ENCODE measurements around the gene PHKB. TPM values are rescaled to one million over a fixed set of nuclear protein-coding genes. Genes with fewer than 3 reads are reported as not detected.

PHKB gene
- total and polyA plus RNA-seq, 2 experiments from 2014 or later, result 31.3 to 52.0 TPM

- H4K20me1 ChIP-seq (ENCODE audit: insufficient read depth), result no peaks in the 10 kb centered on the region
- H3K4me3 ChIP-seq, result no peak overlapping the region
- H3K27me3 ChIP-seq (replicated peaks; ENCODE audit: insufficient read depth), result no peaks in the 10 kb centered on the region
- H3F3A ChIP-seq (ENCODE audit: insufficient read depth), result peaks cover 8% of the 10 kb centered on the region
- peaks cover 4% of the 10 kb centered on the region; the same call in 1 of the 2 replicates for H3K4me1 ChIP-seq (ENCODE audit: insufficient read depth)
- TF ChIP-seq EZH2 (IDR thresholded peaks at IDR 0.05; ENCODE audit: insufficient read depth, poor library complexity, severe bottlenecking), result no peak
- TF ChIP-seq EZH2phosphoT487 (IDR thresholded peaks at IDR 0.05; ENCODE audit: insufficient read depth, low read depth), result no peak
- H3K9ac ChIP-seq, result no peak overlapping the region
- in situ Hi-C loops (cut with MboI), result no loop called here
- H3K4me2 ChIP-seq (ENCODE audit: unreplicated experiment), result no peak overlapping the region
- WGBS, 2 experiments (ENCODE audit: low coverage in 1 of 2, low lambda C conversion rate in 2 of 2, missing lambda C conversion rate in 2 of 2), result 71 to 81% methylated on average over 8 of the region's 8 CpGs
- H3K27ac ChIP-seq, result no peak overlapping the region
- no peaks in the 10 kb centered on the region for H3K36me3 ChIP-seq (ENCODE audit: low read depth)
- no peak for DNase-seq
- no peaks in the 10 kb centered on the region for H3K9me3 ChIP-seq (ENCODE audit: low read depth)
- H3K79me2 ChIP-seq (ENCODE audit: insufficient read depth), result no peaks in the 10 kb centered on the region
- H2AFZ ChIP-seq, result no peak overlapping the region
- no peaks in the 10 kb centered on the region for H3K9me2 ChIP-seq (ENCODE audit: insufficient read depth)
These were observed 265.0 kb downstream of the PHKB start for GRCh38 chr16:47726031-47726675.

DNA sequence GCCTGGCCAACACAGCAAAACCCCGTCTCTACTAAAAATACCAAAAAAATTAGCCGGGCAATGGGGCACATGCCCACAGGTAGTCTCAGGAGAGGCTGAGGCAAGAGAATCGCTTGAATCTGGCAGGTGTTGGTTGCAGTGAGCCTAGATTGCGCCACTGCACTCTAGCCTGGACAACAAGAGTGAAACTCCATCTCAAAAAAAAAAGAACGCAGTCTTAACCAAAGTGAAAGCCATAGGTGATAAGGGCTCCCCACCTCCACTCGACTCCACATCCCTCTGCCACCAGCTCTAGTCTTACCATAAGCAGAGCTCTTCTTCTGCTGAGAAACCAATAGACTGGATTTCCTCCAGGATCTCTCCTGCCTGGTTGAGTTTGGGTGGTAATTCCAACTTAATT lies 266.0 kb downstream of the PHKB start:
- no peaks in the 10 kb centered on the region for H3K79me2 ChIP-seq (ENCODE audit: insufficient read depth)
- DNase-seq, result no peak
- in situ Hi-C loops (cut with MboI), result no loop called here
- H3K4me2 ChIP-seq (ENCODE audit: unreplicated experiment), result no peak overlapping the region
- no peak overlapping the region for H3K9ac ChIP-seq
- no peak overlapping the region for H3K4me3 ChIP-seq
- peaks cover 18% of the 10 kb centered on the region for H3F3A ChIP-seq (ENCODE audit: insufficient read depth)
- 77 to 81% methylated on average over 6 of the region's 6 CpGs for WGBS, 2 experiments (ENCODE audit: low coverage in 1 of 2, low lambda C conversion rate in 2 of 2, missing lambda C conversion rate in 2 of 2)
- TF ChIP-seq EZH2 (IDR thresholded peaks at IDR 0.05; ENCODE audit: insufficient read depth, poor library complexity, severe bottlenecking), result no peak
- TF ChIP-seq EZH2phosphoT487 (IDR thresholded peaks at IDR 0.05; ENCODE audit: insufficient read depth, low read depth), result no peak
- peaks cover 12% of the 10 kb centered on the region for H3K4me1 ChIP-seq (ENCODE audit: insufficient read depth)
- no peaks in the 10 kb centered on the region for H3K27me3 ChIP-seq (replicated peaks; ENCODE audit: insufficient read depth)
- no peaks in the 10 kb centered on the region for H3K9me2 ChIP-seq (ENCODE audit: insufficient read depth)
- H3K27ac ChIP-seq, result no peak overlapping the region
- no peak overlapping the region for H2AFZ ChIP-seq
- no peaks in the 10 kb centered on the region for H4K20me1 ChIP-seq (ENCODE audit: insufficient read depth)
- H3K36me3 ChIP-seq (ENCODE audit: low read depth), result no peaks in the 10 kb centered on the region
- H3K9me3 ChIP-seq (ENCODE audit: low read depth), result no peaks in the 10 kb centered on the region

DNA sequence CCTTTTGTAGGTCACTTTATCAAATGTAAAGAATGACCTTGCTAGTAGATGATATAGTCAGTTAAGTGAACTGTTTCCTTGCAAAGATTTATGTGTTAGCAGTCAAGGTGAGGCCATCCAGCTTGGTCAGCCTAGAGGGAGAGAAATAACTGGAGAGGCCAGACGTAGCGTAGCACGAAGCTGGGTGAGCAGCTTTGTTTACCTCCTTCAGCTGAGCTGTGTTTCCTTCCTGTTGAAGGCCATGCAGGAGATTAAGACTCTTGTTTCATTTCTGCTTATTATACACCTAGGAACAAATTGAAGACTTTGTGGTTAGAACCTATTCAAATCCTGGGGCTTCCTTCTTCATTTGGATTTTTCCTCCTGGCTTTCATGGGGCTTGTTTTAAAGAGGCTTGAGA lies 267.1 kb downstream of the PHKB start:
- WGBS, 2 experiments (ENCODE audit: low coverage in 1 of 2, low lambda C conversion rate in 2 of 2, missing lambda C conversion rate in 2 of 2), result 97 to 100% methylated on average over 3 of the region's 3 CpGs

DNA sequence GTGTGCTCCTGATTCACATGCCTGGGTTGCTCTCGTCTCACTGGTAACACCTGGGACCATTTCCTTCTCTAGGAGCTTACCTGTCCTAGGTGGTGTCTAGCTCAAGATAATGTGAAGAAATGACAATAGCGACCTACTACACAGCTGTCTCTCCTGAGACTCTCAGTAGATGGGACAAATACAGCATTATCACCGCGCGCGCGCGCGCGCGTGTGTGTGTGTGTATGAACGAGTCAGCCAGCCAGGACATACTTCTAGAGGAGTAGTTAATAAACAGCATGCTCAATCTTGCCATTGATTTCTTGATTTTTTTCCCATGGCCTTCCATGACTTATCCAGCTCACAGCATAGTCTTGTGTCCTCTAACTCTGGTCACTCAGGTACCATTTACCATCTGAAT lies 268.6 kb downstream of the PHKB start:
- Histone ChIP-seq H3K9me2 (ENCODE audit: insufficient read depth) (no peaks in the 10 kb centered on the region), H3K9me3 (ENCODE audit: low read depth) (no peaks in the 10 kb centered on the region), H3K9ac (no peak overlapping the region), H3K36me3 (ENCODE audit: low read depth) (no peaks in the 10 kb centered on the region), H3K4me1 (ENCODE audit: insufficient read depth) (peaks cover 24% of the 10 kb centered on the region), H4K20me1 (ENCODE audit: insufficient read depth) (no peaks in the 10 kb centered on the region), H3K4me2 (ENCODE audit: unreplicated experiment) (no peak overlapping the region), H3K27ac (no peak overlapping the region), H3K79me2 (ENCODE audit: insufficient read depth) (no peaks in the 10 kb centered on the region), H3K4me3 (no peak overlapping the region), H3K27me3 (replicated peaks; ENCODE audit: insufficient read depth) (no peaks in the 10 kb centered on the region), H2AFZ (no peak overlapping the region), H3F3A (ENCODE audit: insufficient read depth) (peaks cover 30% of the 10 kb centered on the region)
- 93 to 95% methylated on average over 12 of the region's 12 CpGs for WGBS, 2 experiments (ENCODE audit: low coverage in 1 of 2, low lambda C conversion rate in 2 of 2, missing lambda C conversion rate in 2 of 2)
- DNase-seq, result no peak
- no peak for TF ChIP-seq EZH2phosphoT487 (IDR thresholded peaks at IDR 0.05; ENCODE audit: insufficient read depth, low read depth)
- no peak for TF ChIP-seq EZH2 (IDR thresholded peaks at IDR 0.05; ENCODE audit: insufficient read depth, poor library complexity, severe bottlenecking)
- in situ Hi-C loops (cut with MboI), result no loop called here

More for the DNA sequence above, 267.1 kb downstream of the PHKB start:
- Histone ChIP-seq H3K9ac (no peak overlapping the region), H2AFZ (no peak overlapping the region), H3K4me2 (ENCODE audit: unreplicated experiment) (no peak overlapping the region), H3K79me2 (ENCODE audit: insufficient read depth) (no peaks in the 10 kb centered on the region), H3K36me3 (ENCODE audit: low read depth) (no peaks in the 10 kb centered on the region), H3K9me3 (ENCODE audit: low read depth) (no peaks in the 10 kb centered on the region), H3K4me1 (ENCODE audit: insufficient read depth) (peaks cover 21% of the 10 kb centered on the region), H3K27ac (no peak overlapping the region), H4K20me1 (ENCODE audit: insufficient read depth) (no peaks in the 10 kb centered on the region), H3F3A (ENCODE audit: insufficient read depth) (peaks cover 29% of the 10 kb centered on the region), H3K27me3 (replicated peaks; ENCODE audit: insufficient read depth) (no peaks in the 10 kb centered on the region), H3K4me3 (no peak overlapping the region), H3K9me2 (ENCODE audit: insufficient read depth) (no peaks in the 10 kb centered on the region)
- in situ Hi-C loops (cut with MboI), result no loop called here
- TF ChIP-seq EZH2 (IDR thresholded peaks at IDR 0.05; ENCODE audit: insufficient read depth, poor library complexity, severe bottlenecking) (no peak), EZH2phosphoT487 (IDR thresholded peaks at IDR 0.05; ENCODE audit: insufficient read depth, low read depth) (no peak)
- no peak for DNase-seq

Measured in GM23248 (cell line).